ACHN (cell line): Measurements from ENCODE around the gene HES1.

Experiments
- DNase-seq: peaks from one replicate; pipeline ENCODE4 v3.0.0-alpha.2; 2015
- in situ Hi-C: cut with HindIII; loops from 2 replicates; pipeline ENCODE4 v1.10.0; 2017; ENCODE audit warnings: low sequenced_read_pairs, low pct_ligation_motif_present, low pct_unique_long_range_greater_than_20kb

The HES1 gene

GRCh38 chr3:194178128-194178527 is 42.2 kb downstream of the HES1 start:
- in situ Hi-C loops: no loop called here
- no peak for DNase-seq

DNA sequence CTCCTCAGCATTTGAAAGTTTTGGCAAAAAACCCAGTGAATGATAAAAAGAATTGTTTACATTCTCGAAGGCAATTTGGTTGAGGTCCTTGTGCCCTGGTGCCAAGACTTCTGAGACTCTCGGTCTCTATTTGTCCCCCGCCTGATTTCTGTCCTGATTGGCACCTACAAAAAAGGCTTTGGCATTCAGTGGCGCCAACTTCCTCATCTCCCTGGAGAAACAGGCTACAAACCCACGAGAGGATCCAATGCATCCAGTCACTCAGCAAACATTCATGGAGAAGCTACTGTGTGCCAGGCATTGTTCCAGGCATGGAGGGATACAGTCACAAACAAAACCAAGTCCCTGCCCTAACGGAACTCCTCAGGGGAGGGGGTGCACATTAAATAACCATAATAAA is 42.7 kb downstream of the HES1 start:
- no peak for DNase-seq
- in situ Hi-C loops: no loop called here

DNA sequence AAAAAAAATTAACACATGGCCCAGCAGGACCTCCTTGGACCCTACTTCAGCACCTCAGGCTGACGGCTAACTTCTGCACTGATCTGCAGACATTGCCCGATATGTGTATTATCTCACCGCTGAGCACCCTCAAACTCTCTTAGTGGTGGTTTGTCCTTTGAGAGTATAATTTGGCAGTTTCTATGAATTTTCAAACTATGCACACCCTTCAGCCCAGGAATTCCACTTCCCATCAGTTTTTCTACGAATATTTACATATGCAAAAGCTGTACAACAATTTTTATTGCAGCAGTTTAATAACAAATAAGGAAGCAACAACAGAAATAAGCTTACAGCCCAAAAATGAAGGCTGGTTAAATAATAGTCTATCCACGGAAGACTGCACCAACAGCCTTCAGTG is 44.6 kb downstream of the HES1 start:
- in situ Hi-C loops: no loop called here
- DNase-seq: no peak

GRCh38 chr3:194181612-194182529 is 45.9 kb downstream of the HES1 start:
- in situ Hi-C loops: no loop called here
- no peak for DNase-seq

DNA sequence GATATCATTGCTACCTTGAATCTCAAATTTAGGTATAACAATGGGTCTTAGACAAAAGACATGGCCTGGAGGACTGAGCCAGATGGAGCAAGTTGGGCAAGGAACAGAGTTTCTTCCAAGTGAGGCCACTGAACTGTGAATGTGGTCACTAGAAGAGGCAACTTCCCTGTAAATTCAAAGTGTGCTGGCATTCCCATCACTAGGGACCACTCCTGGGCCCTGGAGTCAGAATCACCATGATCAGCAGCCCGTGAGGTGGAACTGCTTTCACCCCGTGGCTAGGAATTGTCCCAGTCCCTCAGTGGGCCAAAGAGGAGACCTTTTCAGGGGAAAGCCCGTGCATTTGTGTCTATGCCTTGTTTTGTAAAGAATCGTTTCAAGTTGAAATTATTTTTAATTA is 47.3 kb downstream of the HES1 start:
- in situ Hi-C loops: no loop called here

DNA sequence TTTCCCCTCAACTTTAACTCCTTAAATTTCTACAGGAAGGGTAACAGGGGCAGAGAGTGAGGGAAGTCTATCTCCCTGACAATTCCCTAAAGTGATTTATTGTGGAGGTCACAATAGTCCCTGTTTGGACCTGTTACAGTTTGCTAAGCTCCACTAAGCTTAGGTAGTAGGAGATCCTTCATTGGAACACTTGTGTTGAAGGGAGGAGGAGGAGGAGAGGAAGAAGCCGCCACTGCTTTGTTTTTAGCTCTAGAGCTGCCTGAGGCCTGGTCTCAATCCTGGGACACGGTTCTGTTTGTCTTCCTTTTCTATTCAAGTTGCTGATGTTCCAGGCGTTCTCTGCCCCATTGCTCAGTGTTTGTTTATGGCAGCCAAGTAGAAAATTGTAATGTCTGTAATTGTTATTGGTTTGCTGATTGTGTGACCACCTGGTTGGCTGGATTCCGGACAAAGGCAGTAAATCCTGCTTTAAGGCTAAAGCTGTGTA is 48.4 kb downstream of the HES1 start:
- in situ Hi-C loops: no loop called here
- DNase-seq: no peak

More for the DNA sequence above, 47.3 kb downstream of the HES1 start:
- DNase-seq: no peak

GRCh38 chr3:194184801-194185200 is 48.9 kb downstream of the HES1 start:
- in situ Hi-C loops: no loop called here
- DNase-seq: no peak

DNA sequence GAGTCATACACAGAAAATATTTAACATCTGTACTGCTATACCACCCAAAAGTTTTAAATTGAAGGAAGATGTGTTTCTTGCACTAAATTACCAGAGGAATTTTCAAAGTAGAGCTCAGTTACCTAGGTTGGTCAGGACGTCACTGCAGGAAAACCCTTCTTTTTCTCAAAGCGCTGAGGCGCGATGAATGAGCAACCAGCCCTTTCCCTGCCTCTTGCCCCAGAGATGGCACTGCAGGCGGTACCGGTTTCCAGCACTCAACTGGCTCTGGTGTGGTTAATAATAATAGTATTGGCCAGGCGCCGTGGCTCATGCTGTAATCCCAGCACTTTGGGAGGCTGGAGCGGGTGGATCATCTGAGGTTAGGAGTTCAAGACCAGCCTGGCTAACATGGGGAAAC is 49.3 kb downstream of the HES1 start:
- in situ Hi-C loops: no loop called here
- DNase-seq: no peak

DNA sequence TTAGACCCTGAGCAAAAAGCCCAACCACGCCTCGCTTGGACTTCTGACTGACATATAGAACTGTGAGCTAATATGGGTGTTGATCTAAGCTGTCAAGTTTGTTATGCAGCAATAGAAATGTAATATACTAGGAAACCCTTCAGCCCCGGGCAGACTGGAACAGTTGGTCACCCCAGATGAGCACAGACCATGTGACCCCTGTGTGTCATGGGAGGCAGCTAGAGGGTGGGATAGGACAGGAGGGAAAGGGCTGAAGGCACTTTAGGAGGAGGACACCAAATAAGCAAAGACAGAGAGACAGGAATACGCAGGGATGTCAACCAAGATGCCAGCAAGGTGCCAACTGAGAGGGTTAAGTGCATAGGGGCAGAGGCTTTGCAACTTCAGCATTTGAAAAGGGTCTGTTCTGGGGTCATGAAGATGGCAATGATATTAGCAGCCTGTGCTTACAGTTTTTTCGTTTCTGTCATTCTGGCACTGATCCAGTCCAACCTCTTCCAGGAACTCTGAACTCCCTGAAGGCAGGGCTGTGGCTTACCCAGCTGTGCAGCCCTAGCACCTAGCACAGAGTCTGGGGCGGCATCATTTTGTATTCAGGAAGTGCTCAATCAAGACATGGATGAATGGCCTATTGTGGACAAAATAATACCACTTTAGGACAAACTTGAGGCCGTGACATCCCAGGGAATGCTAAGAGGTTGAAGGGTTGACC is 51.4 kb downstream of the HES1 start:
- DNase-seq: no peak
- in situ Hi-C loops: no loop called here
